NB4 (cell line): Measurements from ENCODE around the gene DDX54.

ENCODE experiments used
- MYC ChIP-seq: IDR thresholded peaks from 2 replicates; pipeline ENCODE4 v1.6.1; 2011; ENCODE audit warnings: low read depth, low read length
- POLR2A ChIP-seq: IDR thresholded peaks from 2 replicates; pipeline ENCODE4 v1.6.1; 2011; ENCODE audit warnings: mild to moderate bottlenecking; ENCODE audit not compliant: insufficient read length; ENCODE audit errors: extremely low read depth
- TF ChIP-seq, protein P1 (sequence below): IDR thresholded peaks from one replicate; pipeline ENCODE4 v1.5.1; 2012; ENCODE audit warnings: low read depth, low read length

GRCh38 chr12:113214895-113215400 is 29.7 kb upstream of the DDX54 start:
- TF ChIP-seq, protein P1, sequence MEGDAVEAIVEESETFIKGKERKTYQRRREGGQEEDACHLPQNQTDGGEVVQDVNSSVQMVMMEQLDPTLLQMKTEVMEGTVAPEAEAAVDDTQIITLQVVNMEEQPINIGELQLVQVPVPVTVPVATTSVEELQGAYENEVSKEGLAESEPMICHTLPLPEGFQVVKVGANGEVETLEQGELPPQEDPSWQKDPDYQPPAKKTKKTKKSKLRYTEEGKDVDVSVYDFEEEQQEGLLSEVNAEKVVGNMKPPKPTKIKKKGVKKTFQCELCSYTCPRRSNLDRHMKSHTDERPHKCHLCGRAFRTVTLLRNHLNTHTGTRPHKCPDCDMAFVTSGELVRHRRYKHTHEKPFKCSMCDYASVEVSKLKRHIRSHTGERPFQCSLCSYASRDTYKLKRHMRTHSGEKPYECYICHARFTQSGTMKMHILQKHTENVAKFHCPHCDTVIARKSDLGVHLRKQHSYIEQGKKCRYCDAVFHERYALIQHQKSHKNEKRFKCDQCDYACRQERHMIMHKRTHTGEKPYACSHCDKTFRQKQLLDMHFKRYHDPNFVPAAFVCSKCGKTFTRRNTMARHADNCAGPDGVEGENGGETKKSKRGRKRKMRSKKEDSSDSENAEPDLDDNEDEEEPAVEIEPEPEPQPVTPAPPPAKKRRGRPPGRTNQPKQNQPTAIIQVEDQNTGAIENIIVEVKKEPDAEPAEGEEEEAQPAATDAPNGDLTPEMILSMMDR = no peak
- TF ChIP-seq POLR2A (no peak), MYC (peak; percentile 73)
